HepG2 (cell line): ENCODE measurements around the gene NAMPT. TPM values are rescaled to one million over a fixed set of nuclear protein-coding genes. Genes with fewer than 3 reads are reported as not detected.

Experiments
- ATAC-seq: fragments of 200-7000 bp; cut with Tn5 transposase; 3 replicates; pipeline ENCODE4 v1.9.1; 2020; ENCODE audit warnings: mild to moderate bottlenecking, moderate library complexity
- BruUV-seq: library from RNA; stranded (reverse); fragments of 400-500 nt; replicated peaks from 2 replicates; lab custom pipeline; 2021; lab: Mats Ljungman, UMichigan
- CTCF ChIA-PET: fragments of 300-600 bp; formaldehyde crosslinking; extraction: SDS; loops from one replicate; lab custom pipeline; 2021; ENCODE audit warnings: low total read pairs, inconsistent platforms, low intra/inter-chr PET ratio; lab: Yijun Ruan, JAX
- POLR2A ChIA-PET: fragments of 350-600 bp; sonication (Branson Sonifier 250); formaldehyde crosslinking; loops from one replicate; lab custom pipeline; 2020; ENCODE audit warnings: antibody characterized with exemption, inconsistent platforms; lab: Yijun Ruan, JAX
- DNase-seq: peaks from one replicate; pipeline ENCODE4 v3.0.0-alpha.2; 2015; ENCODE audit warnings: low spot score
- FAIRE-seq: peaks from 3 replicates; lab custom pipeline; 2011; peaks lifted over from hg19 to GRCh38; lab: Jason Lieb, UNC
- H2AFZ ChIP-seq: one replicate; pipeline ENCODE4 v1.6.1; 2011; ENCODE audit warnings: low read length, inconsistent platforms
- H3K27ac ChIP-seq: fragments of 300-600 bp; 3 replicates; pipeline ENCODE4 v1.8.0; 2011; ENCODE audit warnings: mixed run types, mild to moderate bottlenecking, mixed read lengths, low read length, inconsistent platforms; ENCODE audit not compliant: insufficient read depth; ENCODE audit errors: extremely low read length
- H3K27me3 ChIP-seq, 2 experiments: fragments of 200-600 bp in 1 of 2; 2 replicates in 1 of 2; 3 replicates in 1 of 2; pipeline versions ENCODE4 v1.6.0 to v1.8.0; 2011; ENCODE audit warnings: low read length in 2 of 2, mild to moderate bottlenecking in 2 of 2, moderate library complexity in 2 of 2, inconsistent platforms in 1 of 2; ENCODE audit not compliant: insufficient read depth in 2 of 2, control insufficient read depth in 1 of 2
- H3K36me3 ChIP-seq, 2 experiments: fragments of 200-600 bp in 1 of 2; replicated peaks in 1 of 2; 2 replicates in 1 of 2; 3 replicates in 1 of 2; pipeline versions ENCODE4 v1.5.1 to v1.8.0; 2011; ENCODE audit warnings: low read length in 2 of 2, inconsistent platforms in 1 of 2; ENCODE audit not compliant: insufficient read depth in 2 of 2, control insufficient read depth in 1 of 2
- H3K4me1 ChIP-seq: 2 replicates; pipeline ENCODE4 v1.5.1; 2012; ENCODE audit warnings: low read length, inconsistent platforms; ENCODE audit not compliant: insufficient read depth
- H3K4me2 ChIP-seq: 2 replicates; pipeline ENCODE4 v1.6.0; 2011; ENCODE audit warnings: low read depth, low read length, inconsistent platforms
- H3K4me3 ChIP-seq, 3 experiments: fragments of 200-600 bp in 1 of 3; sonication (generic), shearing (Covaris generic) in 1 of 3; replicated peaks in 1 of 3; 2 replicates each; pipeline ENCODE4 v1.5.1; 2011 to 2016; ENCODE audit warnings: low read length in 3 of 3, inconsistent platforms in 2 of 3, low read depth in 2 of 3, mild to moderate bottlenecking in 2 of 3, control low read depth in 1 of 3, mixed read lengths in 1 of 3; ENCODE audit not compliant: insufficient read depth in 1 of 3
- H3K79me2 ChIP-seq: one replicate; pipeline ENCODE4 v1.6.1; 2011; ENCODE audit warnings: low read length, inconsistent platforms; ENCODE audit not compliant: insufficient read depth
- H3K9ac ChIP-seq: 2 replicates; pipeline ENCODE4 v1.6.0; 2011; ENCODE audit warnings: mild to moderate bottlenecking, low read depth, low read length, inconsistent platforms; ENCODE audit not compliant: insufficient read depth
- H3K9me3 ChIP-seq: 2 replicates; pipeline ENCODE4 v1.5.1; 2012; ENCODE audit warnings: mild to moderate bottlenecking, low read length
- H4K20me1 ChIP-seq: 2 replicates; pipeline ENCODE4 v1.6.0; 2011; ENCODE audit warnings: inconsistent platforms, mild to moderate bottlenecking, low read length, moderate library complexity; ENCODE audit not compliant: insufficient read depth
- DR1 ChIP-seq: sonication (generic); formaldehyde crosslinking; IDR thresholded peaks from 2 replicates; pipeline ENCODE4 v1.8.0; 2021; ENCODE audit warnings: mild to moderate bottlenecking, missing genetic modification reagents, inconsistent platforms
- KAT2B ChIP-seq: fragments of 150-350 bp; IDR thresholded peaks from 2 replicates; pipeline ENCODE4 v1.6.1; 2014; ENCODE audit warnings: low read depth, low read length, borderline replicate concordance
- KDM5B ChIP-seq: sonication (generic); formaldehyde crosslinking; IDR thresholded peaks from 2 replicates; pipeline ENCODE4 v1.4.0; 2020; ENCODE audit warnings: missing genetic modification reagents, mild to moderate bottlenecking, borderline replicate concordance
- MIXL1 ChIP-seq: IDR thresholded peaks from 2 replicates; pipeline ENCODE4 v1.6.1; 2016
- NCOA2 ChIP-seq: sonication (generic); formaldehyde crosslinking; IDR thresholded peaks from 2 replicates; pipeline ENCODE4 v1.8.0; 2022; ENCODE audit warnings: inconsistent platforms
- NFKBIZ ChIP-seq: IDR thresholded peaks from 2 replicates; pipeline ENCODE4 v1.6.1; 2018; ENCODE audit warnings: missing genetic modification reagents, missing compliant biosample characterization
- PAF1 ChIP-seq: IDR thresholded peaks from 2 replicates; pipeline ENCODE4 v1.6.1; 2016; ENCODE audit warnings: missing genetic modification reagents, missing compliant biosample characterization
- PBX2 ChIP-seq: IDR thresholded peaks from 2 replicates; pipeline ENCODE4 v1.6.1; 2016; ENCODE audit warnings: control low read depth
- ZNF383 ChIP-seq: sonication (generic); formaldehyde crosslinking; IDR thresholded peaks from 2 replicates; pipeline ENCODE4 v1.4.0; 2020; ENCODE audit warnings: missing genetic modification reagents, mild to moderate bottlenecking, borderline replicate concordance
- ZNF660 ChIP-seq: sonication (generic); formaldehyde crosslinking; IDR thresholded peaks from 2 replicates; pipeline ENCODE4 v1.5.1; 2020; ENCODE audit warnings: mild to moderate bottlenecking, low read depth, missing genetic modification reagents, borderline replicate concordance
- ZNF709 ChIP-seq: sonication (generic); formaldehyde crosslinking; IDR thresholded peaks from 2 replicates; pipeline ENCODE4 v1.5.0; 2020; ENCODE audit warnings: mild to moderate bottlenecking, missing genetic modification reagents
- WGBS: methylation state at CpG from one replicate; pipeline ENCODE4 v1.1.6; 2017; ENCODE audit warnings: low lambda C conversion rate; 5-methylcytosine and 5-hydroxymethylcytosine counted together
- in situ Hi-C: cut with HindIII; loops from 2 replicates; pipeline ENCODE4 v1.10.0; 2017; ENCODE audit warnings: low pct_unique_long_range_greater_than_20kb; ENCODE audit not compliant: extremely low pct_ligation_motif_present
- intact Hi-C: fragments of 100-400 bp; cut with micrococcal nuclease; formaldehyde crosslinking; loops from one replicate; pipeline ENCODE4 v1.10.0; 2022; ENCODE audit not compliant: unreplicated experiment
- polyA plus RNA-seq, 8 experiments: library from polyadenylated mRNA; depleted of rRNA in 3 of 8; stranded (reverse) in 7 of 8; unstranded in 1 of 8; fragments of >200 nt; fragmentation: Illumina TruSeq in 4 of 8; extraction: Trizol in 4 of 8; gene quantifications; 2 replicates each; pipeline versions ENCODE4 v1.2.1 to v1.2.3, GENCODE V29; 2011 to 2016; ENCODE audit warnings: low read depth in 4 of 8, missing spikeins in 1 of 8, mixed read lengths in 1 of 8; ENCODE audit not compliant: insufficient read depth in 1 of 8
- total RNA-seq, 5 experiments: library from RNA; depleted of rRNA; stranded (reverse); fragments of >200 nt; fragmentation: Illumina TruSeq; extraction: Trizol; gene quantifications; 2 replicates each; pipeline ENCODE4 v1.2.3, GENCODE V29; 2016; ENCODE audit warnings: low read depth in 1 of 5
- TF ChIP-seq, protein P1 (sequence below): sonication (generic); formaldehyde crosslinking; IDR thresholded peaks from 2 replicates; pipeline ENCODE4 v1.8.1; 2022; ENCODE audit warnings: mild to moderate bottlenecking, missing genetic modification reagents
- TF ChIP-seq, protein P2 (sequence below): sonication (generic); formaldehyde crosslinking; IDR thresholded peaks from 2 replicates; pipeline ENCODE4 v1.4.0; 2020; ENCODE audit warnings: mild to moderate bottlenecking, missing genetic modification reagents
- TF ChIP-seq, protein P3 (sequence below): sonication (generic); formaldehyde crosslinking; conservative IDR thresholded peaks from 2 replicates; pipeline ENCODE4 v1.8.0; 2022; ENCODE audit warnings: missing genetic modification reagents

NAMPT gene
- total and polyA plus RNA-seq, 2 of the 13 experiments (the other 11 are each of a cell fraction or from before 2014, with no cell fraction given): 15.8 to 67.7 TPM

DNA sequence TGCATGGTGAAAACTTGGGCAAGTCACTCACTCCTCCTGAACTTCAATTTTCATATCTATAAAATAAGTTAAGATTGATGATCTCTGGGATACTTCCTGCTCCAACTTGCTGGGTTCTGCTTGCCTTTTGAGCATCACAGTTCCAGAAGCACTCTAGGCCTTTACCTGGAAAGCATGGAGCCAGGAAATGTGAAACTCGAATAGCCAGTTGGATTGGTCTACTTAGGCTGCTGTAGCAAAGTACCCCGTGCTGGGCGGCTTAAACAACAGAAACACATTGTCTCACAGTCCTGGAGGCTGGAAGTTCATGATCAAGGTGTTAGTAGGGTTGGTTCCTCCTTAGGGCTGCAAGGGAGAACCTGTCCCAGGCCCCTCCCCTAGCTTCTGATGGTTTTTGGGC is 64.5 kb downstream of the NAMPT start:
- H3K9ac ChIP-seq: no peak overlapping the region
- ATAC-seq (no peak), FAIRE-seq (no peak), DNase-seq (no peak)
- intact Hi-C loops (no loop called here), in situ Hi-C loops (no loop called here)
- no peaks in the 10 kb centered on the region for H3K9me3 ChIP-seq
- TF ChIP-seq ZNF660 (CRISPR knock-in tag): no peak
- TF ChIP-seq, protein P1, sequence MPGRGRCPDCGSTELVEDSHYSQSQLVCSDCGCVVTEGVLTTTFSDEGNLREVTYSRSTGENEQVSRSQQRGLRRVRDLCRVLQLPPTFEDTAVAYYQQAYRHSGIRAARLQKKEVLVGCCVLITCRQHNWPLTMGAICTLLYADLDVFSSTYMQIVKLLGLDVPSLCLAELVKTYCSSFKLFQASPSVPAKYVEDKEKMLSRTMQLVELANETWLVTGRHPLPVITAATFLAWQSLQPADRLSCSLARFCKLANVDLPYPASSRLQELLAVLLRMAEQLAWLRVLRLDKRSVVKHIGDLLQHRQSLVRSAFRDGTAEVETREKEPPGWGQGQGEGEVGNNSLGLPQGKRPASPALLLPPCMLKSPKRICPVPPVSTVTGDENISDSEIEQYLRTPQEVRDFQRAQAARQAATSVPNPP (CRISPR knock-in tag): no peak
- no peak for TF ChIP-seq MIXL1 (CRISPR knock-in tag)
- TF ChIP-seq NCOA2 (CRISPR knock-in tag): no peak
- TF ChIP-seq, protein P2, sequence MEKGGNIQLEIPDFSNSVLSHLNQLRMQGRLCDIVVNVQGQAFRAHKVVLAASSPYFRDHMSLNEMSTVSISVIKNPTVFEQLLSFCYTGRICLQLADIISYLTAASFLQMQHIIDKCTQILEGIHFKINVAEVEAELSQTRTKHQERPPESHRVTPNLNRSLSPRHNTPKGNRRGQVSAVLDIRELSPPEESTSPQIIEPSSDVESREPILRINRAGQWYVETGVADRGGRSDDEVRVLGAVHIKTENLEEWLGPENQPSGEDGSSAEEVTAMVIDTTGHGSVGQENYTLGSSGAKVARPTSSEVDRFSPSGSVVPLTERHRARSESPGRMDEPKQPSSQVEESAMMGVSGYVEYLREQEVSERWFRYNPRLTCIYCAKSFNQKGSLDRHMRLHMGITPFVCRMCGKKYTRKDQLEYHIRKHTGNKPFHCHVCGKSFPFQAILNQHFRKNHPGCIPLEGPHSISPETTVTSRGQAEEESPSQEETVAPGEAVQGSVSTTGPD (CRISPR knock-in tag): no peak
- ChIA-PET CTCF (no interaction called here), POLR2A (no interaction called here)
- no peak overlapping the region for H2AFZ ChIP-seq
- H3K27me3 ChIP-seq: peaks cover 0 to 9% of the 10 kb centered on the region in 2 experiments; a peak in 2 of 5 replicates
- no TSS peak for BruUV-seq
- H3K4me2 ChIP-seq: no peak overlapping the region
- H3K79me2 ChIP-seq: no peaks in the 10 kb centered on the region
- WGBS: no CpG with 5 or more reads among the region's 3 CpGs
- no peak overlapping the region for H3K27ac ChIP-seq
- no peaks in the 10 kb centered on the region for H3K36me3 ChIP-seq
- no peaks in the 10 kb centered on the region for H3K4me1 ChIP-seq
- H4K20me1 ChIP-seq: no peaks in the 10 kb centered on the region
- no peak overlapping the region for H3K4me3 ChIP-seq

DNA sequence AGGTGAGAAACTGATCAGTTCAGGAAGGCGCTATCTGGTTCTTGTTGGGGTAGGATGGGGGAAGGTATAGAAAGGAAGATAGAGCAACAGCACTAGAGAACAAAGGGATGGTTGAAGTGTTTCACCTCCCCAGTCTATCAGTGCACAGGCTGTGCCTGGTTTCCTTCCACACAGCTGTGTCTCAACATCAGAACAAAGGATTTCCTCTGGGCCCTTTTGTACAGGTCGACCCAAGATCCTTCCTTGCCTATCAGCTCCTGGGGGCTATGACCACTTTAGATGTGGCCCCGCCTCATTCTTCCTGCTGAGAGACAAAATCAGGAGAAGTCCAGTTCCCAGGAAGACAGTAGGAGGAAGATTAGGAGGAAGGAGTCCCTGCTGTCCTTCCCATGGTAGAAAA is 65.6 kb downstream of the NAMPT start:
- Histone ChIP-seq H3K36me3 (no peaks in the 10 kb centered on the region), H3K79me2 (no peaks in the 10 kb centered on the region), H3K27ac (no peak overlapping the region), H3K4me3 (no peak overlapping the region), H3K9me3 (no peaks in the 10 kb centered on the region), H3K4me2 (no peak overlapping the region), H2AFZ (no peak overlapping the region), H4K20me1 (no peaks in the 10 kb centered on the region), H3K27me3 (peaks cover 0 to 9% of the 10 kb centered on the region in 2 experiments; a peak in 1 of 5 replicates), H3K9ac (no peak overlapping the region), H3K4me1 (no peaks in the 10 kb centered on the region)
- DNase-seq (no peak), FAIRE-seq (no peak), ATAC-seq (no peak)
- intact Hi-C loops: no loop called here
- WGBS: 13% methylated on average over 3 of the region's 3 CpGs
- BruUV-seq: no TSS peak
- ChIA-PET CTCF (no interaction called here), POLR2A (no interaction called here)
- in situ Hi-C loops: no loop called here
- TF ChIP-seq PBX2 (CRISPR knock-in tag) (no peak), KDM5B (CRISPR knock-in tag) (no peak), DR1 (CRISPR knock-in tag) (no peak), PAF1 (no peak), ZNF709 (no peak), KAT2B (no peak), ZNF383 (CRISPR knock-in tag) (no peak), NFKBIZ (CRISPR knock-in tag) (no peak)
- TF ChIP-seq, protein P3, sequence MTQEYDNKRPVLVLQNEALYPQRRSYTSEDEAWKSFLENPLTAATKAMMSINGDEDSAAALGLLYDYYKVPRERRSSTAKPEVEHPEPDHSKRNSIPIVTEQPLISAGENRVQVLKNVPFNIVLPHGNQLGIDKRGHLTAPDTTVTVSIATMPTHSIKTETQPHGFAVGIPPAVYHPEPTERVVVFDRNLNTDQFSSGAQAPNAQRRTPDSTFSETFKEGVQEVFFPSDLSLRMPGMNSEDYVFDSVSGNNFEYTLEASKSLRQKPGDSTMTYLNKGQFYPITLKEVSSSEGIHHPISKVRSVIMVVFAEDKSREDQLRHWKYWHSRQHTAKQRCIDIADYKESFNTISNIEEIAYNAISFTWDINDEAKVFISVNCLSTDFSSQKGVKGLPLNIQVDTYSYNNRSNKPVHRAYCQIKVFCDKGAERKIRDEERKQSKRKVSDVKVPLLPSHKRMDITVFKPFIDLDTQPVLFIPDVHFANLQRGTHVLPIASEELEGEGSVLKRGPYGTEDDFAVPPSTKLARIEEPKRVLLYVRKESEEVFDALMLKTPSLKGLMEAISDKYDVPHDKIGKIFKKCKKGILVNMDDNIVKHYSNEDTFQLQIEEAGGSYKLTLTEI: no peak
